ENCODE results near the gene SLC31A1. TPM values are rescaled to one million over a fixed set of nuclear protein-coding genes. Genes with fewer than 3 reads are reported as not detected.

The SLC31A1 gene
- 10 to 100 TPM; 10.9 to 25.5 (median 18.7) TPM for total RNA-seq

- peak within 1 kb of the TSS; percentile 52 to 92 (median 71) for H3K4me3 ChIP-seq
- H3K27ac ChIP-seq = peak within 1 kb of the TSS; percentile 69 to 86
- in situ Hi-C loops (cut with MboI; ENCODE audit: low pct_unique_long_range_greater_than_20kb in 2 of 9, low sequenced_read_pairs in 9 of 9, unreplicated experiment in 9 of 9) = no loop called here
- peak; percentile 93 to 98 (median 96) for ATAC-seq (replicated peaks in 6 of 8)
- peaks cover 20 to 24% of the 10 kb centered on the region in 2 donors for H3K4me1 ChIP-seq (replicated peaks in 1 of 2)
- 0 to 24% (median 2%) methylated on average over 1 to 10 of the region's 65 CpGs; no CpG with 5 or more reads in 6 of the 10 experiments for WGBS, 10 experiments
These were observed at the start of gene SLC31A1, which contains the start of gene FKBP15 for GRCh38 chr9:113221003-113221799. Gene SLC31A1 (plus strand): TSS chr9:113221544. CDS start chr9:113256149, 34,605 bp downstream. Gene FKBP15 (minus strand): TSS chr9:113221277. CDS start chr9:113221243, 34 bp downstream.

DNA sequence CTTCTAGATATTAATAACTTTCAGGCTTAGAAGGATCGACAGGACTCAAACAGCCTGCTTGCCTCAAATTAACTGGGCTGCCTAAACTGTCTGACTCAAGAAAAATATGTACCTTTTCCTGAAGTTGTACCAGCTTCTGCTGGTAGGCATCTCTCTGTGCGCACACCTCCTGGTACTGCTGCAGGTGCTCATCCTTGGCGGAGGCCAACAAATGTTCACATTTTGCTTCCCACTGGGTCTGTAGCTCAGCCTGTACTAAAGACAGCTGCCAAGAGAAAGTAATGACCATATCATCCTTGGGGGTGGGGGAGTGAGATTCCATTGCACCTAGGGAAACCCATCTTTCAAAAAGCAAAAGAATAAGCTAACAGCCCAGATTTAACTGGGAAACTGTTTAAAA is 48.0 kb upstream of the SLC31A1 start:
- ATAC-seq (replicated peaks in 6 of 8) = no peak
- 80 to 100% (median 97%) methylated on average over 1 to 3 of the region's 3 CpGs; no CpG with 5 or more reads in 2 of the 10 experiments for WGBS, 10 experiments
- no peak overlapping the region for H3K27ac ChIP-seq
- in situ Hi-C loops (cut with MboI; ENCODE audit: low pct_unique_long_range_greater_than_20kb in 2 of 9, low sequenced_read_pairs in 9 of 9, unreplicated experiment in 9 of 9) = no loop called here
- no peak overlapping the region for H3K4me3 ChIP-seq
- no peaks in the 10 kb centered on the region for H3K4me1 ChIP-seq (replicated peaks in 1 of 2)

DNA sequence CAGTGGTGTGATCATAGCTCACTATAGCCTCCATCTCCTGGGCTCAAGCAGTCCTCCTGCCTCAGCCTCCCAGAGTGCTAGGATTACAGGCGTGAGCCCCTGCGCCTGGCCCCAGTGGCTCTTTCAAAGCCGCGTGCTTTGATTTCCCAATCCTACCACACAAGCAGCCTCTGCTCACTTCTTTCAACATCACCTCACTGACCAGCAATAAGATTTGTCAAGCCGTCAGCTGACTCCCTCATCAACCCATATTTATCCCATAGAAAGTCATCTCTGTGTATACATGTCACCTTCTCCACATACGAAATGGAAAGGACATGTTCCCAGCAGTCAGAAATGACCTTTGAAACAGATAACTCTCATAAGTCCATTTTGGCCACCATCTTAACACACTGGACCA is 44.5 kb upstream of the SLC31A1 start:
- Histone ChIP-seq H3K4me1 (replicated peaks in 1 of 2) (no peaks in the 10 kb centered on the region), H3K27ac (no peak overlapping the region), H3K4me3 (no peak overlapping the region)
- 93 to 100% (median 98%) methylated on average over 2 to 6 of the region's 6 CpGs; no CpG with 5 or more reads in 5 of the 10 experiments for WGBS, 10 experiments
- in situ Hi-C loops (cut with MboI; ENCODE audit: low pct_unique_long_range_greater_than_20kb in 2 of 9, low sequenced_read_pairs in 9 of 9, unreplicated experiment in 9 of 9) = no loop called here
- no peak for ATAC-seq (replicated peaks in 6 of 8)

- in situ Hi-C loops (cut with MboI; ENCODE audit: low pct_unique_long_range_greater_than_20kb in 2 of 9, low sequenced_read_pairs in 9 of 9, unreplicated experiment in 9 of 9) = no loop called here
- ATAC-seq (replicated peaks in 6 of 8) = no peak
- WGBS, 10 experiments = 80 to 100% (median 100%) methylated on average over 1 to 2 of the region's 2 CpGs; no CpG with 5 or more reads in 2 of the 10 experiments
- Histone ChIP-seq H3K27ac (no peak overlapping the region), H3K4me3 (no peak overlapping the region), H3K4me1 (replicated peaks in 1 of 2) (no peaks in the 10 kb centered on the region)
These were observed 44.1 kb upstream of the SLC31A1 start for GRCh38 chr9:113177251-113177650.

- no peak overlapping the region for H3K27ac ChIP-seq
- H3K4me3 ChIP-seq = no peak overlapping the region
- in situ Hi-C loops (cut with MboI; ENCODE audit: low pct_unique_long_range_greater_than_20kb in 2 of 9, low sequenced_read_pairs in 9 of 9, unreplicated experiment in 9 of 9) = no loop called here
- no peaks in the 10 kb centered on the region for H3K4me1 ChIP-seq (replicated peaks in 1 of 2)
- WGBS, 10 experiments = 83 to 100% (median 94%) methylated on average over 1 of the region's 1 CpG; no CpG with 5 or more reads in 4 of the 10 experiments
- no peak for ATAC-seq (replicated peaks in 6 of 8)
These were observed 43.3 kb upstream of the SLC31A1 start for GRCh38 chr9:113178087-113178486.

DNA sequence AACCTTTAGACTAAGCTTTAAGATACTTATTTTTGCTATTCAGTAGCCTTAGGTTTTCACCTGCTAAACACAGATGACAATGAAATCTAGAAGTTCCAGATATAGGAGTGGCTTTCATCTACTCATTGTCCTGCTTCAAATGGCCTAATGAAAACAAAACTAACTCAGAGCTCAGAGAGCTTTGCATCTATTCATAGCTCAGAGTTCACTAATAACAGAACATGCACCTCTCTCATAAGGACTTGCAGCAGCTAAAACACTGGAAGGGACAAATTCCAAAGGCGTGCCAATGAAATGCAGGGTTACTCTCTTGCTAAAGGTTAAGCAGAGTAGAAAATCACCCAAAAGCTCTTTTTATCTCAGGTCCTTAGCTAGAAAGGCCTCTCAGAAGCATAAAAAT is 41.5 kb upstream of the SLC31A1 start:
- ATAC-seq (replicated peaks in 6 of 8) = no peak
- H3K27ac ChIP-seq = no peak overlapping the region
- in situ Hi-C loops (cut with MboI; ENCODE audit: low pct_unique_long_range_greater_than_20kb in 2 of 9, low sequenced_read_pairs in 9 of 9, unreplicated experiment in 9 of 9) = no loop called here
- H3K4me1 ChIP-seq (replicated peaks in 1 of 2) = no peaks in the 10 kb centered on the region
- H3K4me3 ChIP-seq = no peak overlapping the region
- WGBS, 10 experiments = 0 to 100% (median 8%) methylated on average over 1 of the region's 1 CpG; no CpG with 5 or more reads in 4 of the 10 experiments

DNA sequence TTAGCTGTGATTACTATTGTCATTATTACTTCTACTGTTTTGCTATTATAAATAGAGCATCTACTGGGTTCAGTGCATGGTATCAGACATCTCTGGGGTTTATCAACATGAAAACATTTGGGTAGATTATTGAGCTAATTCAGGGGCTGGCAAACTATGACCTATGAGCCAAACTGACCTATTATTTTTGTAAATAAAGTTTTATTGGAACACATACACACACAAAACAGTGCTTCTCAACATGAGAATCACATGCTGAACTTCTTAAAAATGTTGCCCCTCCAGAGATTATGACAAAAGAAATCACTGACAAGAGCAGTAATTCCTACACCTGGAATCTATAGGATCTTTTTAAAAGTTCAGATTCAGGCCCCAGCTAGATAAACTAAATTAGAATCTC is 40.2 kb upstream of the SLC31A1 start:
- ATAC-seq (replicated peaks in 6 of 8) = no peak
- no peak overlapping the region for H3K4me3 ChIP-seq
- no peaks in the 10 kb centered on the region for H3K4me1 ChIP-seq (replicated peaks in 1 of 2)
- H3K27ac ChIP-seq = no peak overlapping the region
- in situ Hi-C loops (cut with MboI; ENCODE audit: low pct_unique_long_range_greater_than_20kb in 2 of 9, low sequenced_read_pairs in 9 of 9, unreplicated experiment in 9 of 9) = no loop called here

DNA sequence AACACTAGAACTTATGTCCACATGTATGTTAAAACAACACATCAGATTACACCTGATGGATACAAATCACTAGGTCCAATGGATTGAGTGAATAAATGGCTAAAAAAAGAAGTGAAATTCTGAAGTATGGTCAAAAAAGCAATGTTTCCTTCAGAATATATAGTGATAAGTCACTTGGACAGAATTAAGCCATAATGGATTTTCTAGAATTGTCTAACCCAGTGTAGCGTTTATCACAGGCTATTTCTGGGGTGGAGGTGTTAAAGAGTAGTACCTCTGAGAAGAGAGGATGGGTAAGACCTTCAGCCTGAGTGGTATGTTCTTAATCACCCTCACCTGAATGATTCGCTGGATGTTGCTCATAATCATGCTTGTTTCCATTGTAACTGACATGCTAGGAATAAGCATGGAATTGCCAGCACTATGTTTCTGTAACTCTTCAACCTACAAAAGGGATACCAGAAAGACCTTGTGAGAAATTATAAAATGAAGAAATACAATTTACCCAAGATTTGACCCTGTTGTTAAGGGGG is 37.3 kb upstream of the SLC31A1 start:
- no peak for ATAC-seq (replicated peaks in 6 of 8)
- Histone ChIP-seq H3K27ac (no peak overlapping the region), H3K4me3 (no peak overlapping the region), H3K4me1 (replicated peaks in 1 of 2) (no peaks in the 10 kb centered on the region)
- in situ Hi-C loops (cut with MboI; ENCODE audit: low pct_unique_long_range_greater_than_20kb in 2 of 9, low sequenced_read_pairs in 9 of 9, unreplicated experiment in 9 of 9) = no loop called here
- WGBS, 10 experiments = 86 to 100% (median 100%) methylated on average over 1 to 2 of the region's 2 CpGs; no CpG with 5 or more reads in 3 of the 10 experiments

DNA sequence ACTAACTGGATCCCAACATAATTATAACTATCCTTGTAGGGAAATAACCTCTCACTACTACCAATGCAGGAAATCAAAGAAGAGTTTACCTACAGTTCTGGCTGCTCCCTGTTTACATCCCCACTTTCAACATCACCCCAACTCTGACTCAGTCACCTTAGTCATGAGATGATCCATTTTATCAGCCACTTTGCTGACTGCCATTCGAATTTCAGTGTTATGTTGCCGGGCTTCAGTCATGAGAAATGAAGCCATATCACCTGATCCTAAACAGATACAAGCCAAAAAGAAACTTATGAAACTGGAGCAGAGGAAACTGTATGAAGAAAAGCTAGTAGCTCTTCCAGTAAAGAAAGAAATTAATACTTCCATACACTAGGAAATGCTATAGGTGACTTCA is 36.8 kb upstream of the SLC31A1 start:
- H3K4me1 ChIP-seq (replicated peaks in 1 of 2) = no peaks in the 10 kb centered on the region
- H3K4me3 ChIP-seq = no peak overlapping the region
- no peak overlapping the region for H3K27ac ChIP-seq
- in situ Hi-C loops (cut with MboI; ENCODE audit: low pct_unique_long_range_greater_than_20kb in 2 of 9, low sequenced_read_pairs in 9 of 9, unreplicated experiment in 9 of 9) = no loop called here
- WGBS, 10 experiments = 0 to 100% (median 79%) methylated on average over 1 to 2 of the region's 2 CpGs; no CpG with 5 or more reads in 2 of the 10 experiments
- ATAC-seq (replicated peaks in 6 of 8) = no peak

GRCh38 chr9:113185271-113185670 is 36.1 kb upstream of the SLC31A1 start:
- H3K4me1 ChIP-seq (replicated peaks in 1 of 2) = no peaks in the 10 kb centered on the region
- no peak for ATAC-seq (replicated peaks in 6 of 8)
- no peak overlapping the region for H3K27ac ChIP-seq
- H3K4me3 ChIP-seq = no peak overlapping the region
- in situ Hi-C loops (cut with MboI; ENCODE audit: low pct_unique_long_range_greater_than_20kb in 2 of 9, low sequenced_read_pairs in 9 of 9, unreplicated experiment in 9 of 9) = no loop called here
- WGBS, 10 experiments = 80 to 100% (median 91%) methylated on average over 1 to 4 of the region's 4 CpGs; no CpG with 5 or more reads in 2 of the 10 experiments

DNA sequence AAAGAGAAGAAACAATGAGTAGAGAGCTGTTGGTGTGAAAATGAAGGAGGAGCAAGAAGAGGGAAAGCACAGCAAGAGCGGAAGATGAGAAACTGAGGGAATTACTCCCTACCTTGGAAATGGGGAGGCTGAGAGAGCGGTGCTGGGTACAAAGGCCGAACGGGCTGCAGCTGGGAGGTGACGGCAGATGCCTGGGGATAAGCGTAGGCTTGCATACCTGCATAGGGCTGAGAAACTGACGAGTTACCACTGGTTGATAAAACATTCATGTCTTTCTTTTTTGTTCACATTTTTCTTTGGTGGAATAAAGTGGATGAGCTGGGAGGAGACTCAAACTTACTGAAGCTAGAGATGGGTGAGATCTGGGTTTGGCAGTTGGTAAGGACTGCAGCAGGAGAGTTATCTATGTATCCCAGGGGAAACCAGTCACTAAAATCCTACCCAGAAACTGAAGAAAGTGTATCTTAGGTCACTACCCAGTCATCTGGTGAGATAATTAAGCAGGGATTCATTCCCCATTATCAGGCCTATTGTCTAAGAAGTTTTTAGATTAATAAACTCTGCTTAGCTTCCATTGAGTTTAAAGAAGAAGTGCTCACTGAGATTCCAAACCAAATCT is 35.1 kb upstream of the SLC31A1 start:
- Histone ChIP-seq H3K4me1 (replicated peaks in 1 of 2) (no peaks in the 10 kb centered on the region), H3K4me3 (no peak overlapping the region), H3K27ac (no peak overlapping the region)
- in situ Hi-C loops (cut with MboI; ENCODE audit: low pct_unique_long_range_greater_than_20kb in 2 of 9, low sequenced_read_pairs in 9 of 9, unreplicated experiment in 9 of 9) = no loop called here
- ATAC-seq (replicated peaks in 6 of 8) = peak in 3 of 8 experiments; percentile 59 to 77 (median 67)
- 10 to 100% (median 91%) methylated on average over 2 to 7 of the region's 7 CpGs; no CpG with 5 or more reads in 1 of the 10 experiments for WGBS, 10 experiments

DNA sequence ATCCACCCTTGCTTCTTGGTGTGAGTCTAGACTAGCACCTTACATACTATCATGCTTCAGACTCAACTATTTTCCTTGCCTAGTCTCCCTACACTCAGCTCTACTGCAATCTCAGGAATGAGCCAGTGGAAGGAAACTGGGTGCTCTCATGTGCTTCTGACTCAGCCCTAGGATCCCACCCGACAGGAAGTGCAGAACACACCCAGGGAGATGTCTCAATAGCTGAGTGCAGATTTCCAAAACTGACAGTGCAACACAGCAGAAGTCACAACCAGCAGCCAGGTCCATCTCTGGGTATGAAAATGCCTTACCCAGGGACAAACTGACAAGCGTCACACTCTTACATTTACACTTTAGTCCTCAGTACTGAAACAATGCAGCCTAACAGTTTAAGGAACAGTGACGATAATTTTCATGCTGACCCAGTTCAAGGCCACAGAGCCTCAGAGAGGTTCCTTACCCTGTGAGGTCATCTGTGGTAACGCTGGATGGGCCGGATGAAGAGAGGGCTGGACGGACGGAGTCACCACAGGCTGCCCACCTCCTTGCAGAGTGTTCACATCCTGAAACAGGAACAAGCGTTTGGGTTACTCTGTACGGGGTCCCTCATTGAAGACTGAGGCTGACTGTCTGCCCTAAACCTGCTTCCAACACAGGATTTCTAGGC is 33.3 kb upstream of the SLC31A1 start:
- in situ Hi-C loops (cut with MboI; ENCODE audit: low pct_unique_long_range_greater_than_20kb in 2 of 9, low sequenced_read_pairs in 9 of 9, unreplicated experiment in 9 of 9) = no loop called here

GRCh38 chr9:113192455-113192854 is 28.9 kb upstream of the SLC31A1 start:
- ATAC-seq (replicated peaks in 6 of 8) = peak in 1 of 8 experiments; percentile 51
- in situ Hi-C loops (cut with MboI; ENCODE audit: low pct_unique_long_range_greater_than_20kb in 2 of 9, low sequenced_read_pairs in 9 of 9, unreplicated experiment in 9 of 9) = no loop called here
- Histone ChIP-seq H3K4me3 (no peak overlapping the region), H3K4me1 (replicated peaks in 1 of 2) (no peaks in the 10 kb centered on the region), H3K27ac (no peak overlapping the region)
- WGBS, 10 experiments = 0 to 83% (median 60%) methylated on average over 1 to 2 of the region's 2 CpGs; no CpG with 5 or more reads in 1 of the 10 experiments

More for the DNA sequence above, 33.3 kb upstream of the SLC31A1 start:
- Histone ChIP-seq H3K27ac (no peak overlapping the region), H3K4me3 (no peak overlapping the region), H3K4me1 (replicated peaks in 1 of 2) (no peaks in the 10 kb centered on the region)
- WGBS, 10 experiments = 19 to 100% (median 91%) methylated on average over 1 to 9 of the region's 9 CpGs
- ATAC-seq (replicated peaks in 6 of 8) = peak in 3 of 8 experiments; percentile 45 to 89 (median 84)
